Measurements from ENCODE around the gene RFC2.

- no peak for TF ChIP-seq CTCF (IDR thresholded peaks at IDR 0.05; ENCODE audit: low read depth, low read length, poor library complexity, severe bottlenecking)
- TF ChIP-seq EZH2phosphoT487 (IDR thresholded peaks at IDR 0.05; ENCODE audit: borderline replicate concordance, low read length) = no peak
Measured at GRCh38 chr7:74214816-74215630, 39.2 kb downstream of the RFC2 start.
